NCI-H2227 treated with DMSO at 0.1 percent for 48 hours (cell line): Measurements from ENCODE around the gene CYP4F8.
"Not testable (repeated sequence)": the region's sequence is repeated elsewhere in the genome, so short reads cannot be mapped to it uniquely, and the experiment has no call there.

Experiments
- DNase-seq: peaks from one replicate; lab custom pipeline; 2025; lab: John Stamatoyannopoulos, UW

Gene CYP4F8

DNA sequence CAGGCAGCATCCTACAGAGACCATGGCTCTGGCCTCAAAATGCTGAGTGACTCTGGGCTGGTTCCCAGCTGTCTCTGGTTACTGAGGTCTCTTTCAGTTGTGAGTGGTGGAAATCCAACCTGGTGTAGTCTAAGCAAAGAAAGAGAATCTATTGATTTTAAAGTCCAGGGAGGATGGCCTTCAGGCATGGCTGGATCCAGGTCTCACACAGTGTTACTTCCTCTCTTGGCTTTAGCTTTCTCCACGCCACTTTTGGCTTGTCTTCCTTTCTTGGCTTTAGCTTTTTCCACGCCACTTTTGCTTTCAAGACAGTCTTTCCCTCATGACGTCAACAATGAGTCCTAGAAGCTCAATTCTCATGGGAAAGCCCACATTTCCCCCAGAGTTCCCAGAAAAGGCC is 29.8 kb downstream of the CYP4F8 start:
- no peak for DNase-seq

- DNase-seq = no peak
Observed at GRCh38 chr19:15649526-15649925, 34.5 kb downstream of the CYP4F8 start.

DNA sequence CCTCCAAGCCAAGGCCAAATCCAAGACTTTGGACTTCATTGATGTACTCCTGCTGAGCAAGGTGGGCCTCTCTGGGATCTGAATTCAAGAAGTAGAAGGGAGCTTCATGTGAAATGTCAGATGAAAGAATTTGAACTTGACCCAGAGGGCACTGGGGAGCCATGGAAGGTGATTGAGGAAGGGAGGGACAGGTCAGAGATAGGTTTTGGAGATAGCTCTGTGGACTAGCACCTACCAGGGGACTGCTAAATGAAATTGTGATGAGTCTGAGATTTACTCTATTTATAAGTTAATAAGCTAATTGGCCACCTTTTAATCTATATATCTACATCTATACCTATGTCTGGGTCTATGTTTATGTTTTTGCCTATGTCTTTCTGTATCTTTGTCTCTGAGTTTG is 35.1 kb downstream of the CYP4F8 start:
- DNase-seq = not testable (repeated sequence)

- DNase-seq = no peak
Observed at GRCh38 chr19:15651791-15652190, 36.8 kb downstream of the CYP4F8 start.

DNA sequence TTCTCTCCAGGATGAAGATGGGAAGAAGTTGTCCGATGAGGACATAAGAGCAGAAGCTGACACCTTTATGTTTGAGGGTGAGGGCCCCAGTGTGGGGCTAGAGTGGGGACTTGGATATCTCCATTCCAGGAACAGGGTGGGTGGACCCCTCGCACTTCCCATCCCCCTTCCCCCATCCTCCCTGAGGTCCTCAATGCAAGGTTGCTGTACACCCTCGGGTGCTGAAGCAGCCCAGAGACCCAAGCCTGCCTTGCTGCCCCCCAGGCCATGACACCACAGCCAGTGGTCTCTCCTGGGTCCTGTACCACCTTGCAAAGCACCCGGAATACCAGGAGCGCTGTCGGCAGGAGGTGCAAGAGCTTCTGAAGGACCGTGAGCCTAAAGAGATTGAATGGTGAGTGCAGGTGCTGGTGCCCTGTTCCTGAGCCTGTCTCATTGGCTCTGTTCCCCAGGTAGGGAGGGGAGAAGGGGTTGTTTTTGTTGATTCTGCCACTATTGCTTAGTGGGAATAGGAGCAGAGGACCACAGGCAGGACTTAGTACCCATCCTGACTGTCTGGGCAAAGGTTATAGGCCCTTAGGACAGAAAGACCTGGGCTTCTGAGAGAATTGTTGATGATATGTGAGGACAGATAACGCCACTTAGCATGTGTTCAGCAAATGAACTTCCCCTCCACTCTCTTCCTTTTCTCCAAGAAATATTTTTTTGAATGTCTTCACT is 37.7 kb downstream of the CYP4F8 start:
- DNase-seq = no peak

DNA sequence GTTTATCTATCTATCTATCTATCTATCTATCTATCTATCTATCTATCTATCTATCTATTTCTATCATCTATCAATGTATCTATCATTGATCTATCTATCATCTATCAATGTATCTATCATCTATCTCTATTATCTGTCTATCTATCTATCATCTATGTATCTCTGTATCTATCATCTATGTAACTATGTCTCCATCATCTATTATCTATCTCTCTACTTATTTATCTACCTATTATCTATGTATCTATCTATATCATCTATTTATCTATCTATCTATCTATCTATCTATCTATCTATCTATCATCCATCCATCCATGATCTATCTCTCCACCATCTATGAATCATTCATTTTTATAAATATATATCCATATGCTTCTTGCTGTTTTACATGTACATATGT is 41.4 kb downstream of the CYP4F8 start:
- no peak for DNase-seq

GRCh38 chr19:15663247-15663646 is 48.2 kb downstream of the CYP4F8 start:
- no peak for DNase-seq

- DNase-seq = no peak
Observed at GRCh38 chr19:15666186-15666585, 51.2 kb downstream of the CYP4F8 start.

- no peak for DNase-seq
Observed at GRCh38 chr19:15666883-15667282, 51.9 kb downstream of the CYP4F8 start.

DNA sequence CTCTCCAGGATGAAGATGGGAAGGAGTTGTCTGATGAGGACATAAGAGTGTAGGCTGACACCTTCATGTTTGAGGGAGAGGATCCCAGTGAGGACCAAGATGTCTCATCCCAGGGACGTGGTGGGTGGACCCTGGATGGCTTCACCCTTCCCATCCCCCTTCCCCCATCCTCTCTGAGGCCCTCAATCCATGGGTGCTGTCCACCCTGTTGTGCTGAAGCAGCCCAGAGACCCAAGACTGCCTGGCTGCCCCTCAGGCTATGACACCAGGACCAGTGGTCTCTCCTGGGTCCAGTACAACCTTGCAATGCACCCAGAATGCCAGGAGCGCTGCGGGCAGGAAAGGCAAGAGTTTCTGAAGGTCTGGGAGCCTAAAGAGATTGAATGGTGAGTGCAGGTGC is 54.4 kb downstream of the CYP4F8 start:
- DNase-seq = no peak

DNA sequence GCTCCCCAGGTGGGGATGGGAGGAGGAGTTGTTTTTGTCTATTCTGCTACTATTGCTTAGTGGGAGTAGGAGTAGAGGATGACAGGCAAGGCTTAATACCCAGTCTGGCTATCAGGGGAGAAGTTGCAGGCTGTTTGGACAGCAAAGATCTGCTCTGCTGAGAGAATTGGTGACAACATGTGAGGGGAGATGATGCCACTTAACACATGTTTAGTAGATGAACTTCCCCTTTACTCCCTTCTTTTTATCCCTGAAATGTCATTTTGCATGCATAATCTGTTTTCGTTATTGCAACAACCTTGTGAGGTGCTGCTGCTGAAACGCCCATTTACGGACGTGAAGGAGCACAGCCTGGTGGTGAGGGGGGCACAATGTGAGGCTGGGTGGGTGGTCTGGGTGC is 54.9 kb downstream of the CYP4F8 start:
- DNase-seq = no peak

GRCh38 chr19:15671237-15671821 is 56.3 kb downstream of the CYP4F8 start:
- DNase-seq = no peak

DNA sequence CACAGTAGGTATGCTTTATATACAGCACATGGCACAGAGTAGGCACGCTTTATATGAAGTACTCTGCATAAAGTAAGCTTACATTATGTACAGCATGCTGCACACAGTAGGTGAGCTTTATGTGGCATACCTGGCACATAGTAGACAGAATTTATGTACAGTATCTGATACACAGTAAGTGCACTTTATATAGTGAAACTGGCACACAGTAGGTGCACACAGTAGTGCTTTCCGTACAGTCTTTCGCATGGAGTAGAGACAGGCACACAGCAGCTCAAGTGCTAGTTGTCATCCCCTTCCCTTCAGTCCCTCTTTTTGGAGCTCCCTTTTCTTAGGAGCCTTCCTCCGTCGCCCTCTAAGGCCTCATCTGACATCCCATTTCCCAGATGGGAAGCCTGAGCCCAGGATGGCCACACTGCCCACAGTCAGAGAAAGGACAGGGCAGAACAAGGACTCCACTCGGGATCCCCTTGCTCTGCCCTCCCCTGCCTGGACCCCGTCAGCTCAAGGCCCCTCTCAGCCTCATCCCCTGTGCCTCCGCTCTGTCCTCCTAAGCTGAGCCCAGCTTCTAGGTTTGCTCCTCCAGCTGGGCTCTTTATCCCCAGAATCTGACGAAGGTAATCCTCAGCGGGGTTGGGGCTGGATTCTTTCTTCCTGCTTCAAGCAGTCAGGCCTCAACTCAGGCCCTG is 57.0 kb downstream of the CYP4F8 start:
- DNase-seq = no peak

DNA sequence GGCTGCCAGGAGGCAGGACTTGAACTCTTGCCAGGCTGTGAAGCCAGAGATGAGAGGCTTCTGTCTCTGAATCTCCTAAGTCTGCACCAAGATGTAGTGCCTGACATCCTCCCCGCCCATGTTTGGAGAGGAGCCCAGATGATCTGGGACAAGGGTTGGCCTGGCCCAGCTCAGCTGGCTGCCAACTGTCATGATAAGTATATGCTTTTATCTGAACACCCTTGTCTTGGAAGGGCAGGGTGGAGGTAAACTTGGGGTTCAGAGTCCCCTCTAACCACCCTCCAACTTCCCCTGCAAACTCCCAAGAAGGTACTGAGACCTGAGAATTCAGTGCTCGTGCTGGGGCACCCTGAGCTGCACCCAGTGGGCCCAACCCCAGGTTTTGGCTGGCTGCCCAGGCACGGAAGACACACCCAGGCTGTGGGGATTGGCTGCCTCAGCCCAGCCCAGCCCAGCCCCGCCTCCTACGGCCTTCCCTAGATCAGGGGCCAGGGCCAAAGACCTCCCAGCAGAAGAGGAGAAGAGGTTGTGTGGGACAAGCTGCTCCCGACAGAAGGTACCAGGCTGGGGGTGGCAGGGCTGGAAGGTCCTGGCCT is 57.7 kb downstream of the CYP4F8 start, which contains the start of gene CYP4F12:
CYP4F12 (plus strand) TSS at position 508 of the 596 bp plus-strand sequence. CDS start 443 bp downstream, outside the sequence.
- no peak for DNase-seq

- no peak for DNase-seq
Observed at GRCh38 chr19:15673176-15673654, 58.2 kb downstream of the CYP4F8 start.

DNA sequence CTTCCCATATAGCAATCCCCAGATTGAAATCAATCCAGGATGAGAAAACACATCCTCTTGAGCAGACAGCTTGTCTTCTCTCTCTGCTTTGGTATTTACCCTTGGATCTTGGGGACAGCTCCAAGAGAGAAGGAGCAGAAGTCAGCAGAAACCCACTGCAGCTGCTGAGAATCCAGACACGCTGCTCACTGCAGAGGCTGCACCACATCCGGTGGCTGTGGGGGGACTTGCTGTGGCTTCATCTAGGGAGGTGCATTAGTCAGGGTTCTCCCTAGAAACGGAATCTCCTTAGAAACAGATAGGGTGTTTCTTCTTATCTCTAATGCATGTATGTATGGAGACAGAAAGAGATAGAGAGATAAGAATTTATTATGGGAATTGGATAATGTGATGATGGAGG is 60.5 kb downstream of the CYP4F8 start:
- no peak for DNase-seq

DNA sequence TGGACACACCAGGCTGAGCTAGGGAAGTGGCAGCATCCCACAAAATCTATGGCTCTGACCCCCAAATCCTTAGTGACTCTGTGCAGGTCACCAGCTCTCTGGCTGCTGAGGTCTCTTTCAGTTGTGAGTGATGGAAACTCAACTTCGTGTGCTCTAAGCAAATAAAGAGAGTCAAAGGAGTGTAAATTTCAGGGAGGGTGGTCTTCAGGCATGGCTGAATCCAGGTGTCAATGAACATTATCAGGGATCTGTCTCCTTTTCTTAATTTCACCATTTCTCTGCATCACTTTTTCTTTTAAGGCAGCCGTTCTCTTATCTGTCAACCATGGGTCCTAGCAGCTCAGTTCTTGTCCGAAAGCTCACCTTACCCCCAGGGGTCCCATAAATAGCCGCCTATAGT is 64.1 kb downstream of the CYP4F8 start:
- no peak for DNase-seq

DNA sequence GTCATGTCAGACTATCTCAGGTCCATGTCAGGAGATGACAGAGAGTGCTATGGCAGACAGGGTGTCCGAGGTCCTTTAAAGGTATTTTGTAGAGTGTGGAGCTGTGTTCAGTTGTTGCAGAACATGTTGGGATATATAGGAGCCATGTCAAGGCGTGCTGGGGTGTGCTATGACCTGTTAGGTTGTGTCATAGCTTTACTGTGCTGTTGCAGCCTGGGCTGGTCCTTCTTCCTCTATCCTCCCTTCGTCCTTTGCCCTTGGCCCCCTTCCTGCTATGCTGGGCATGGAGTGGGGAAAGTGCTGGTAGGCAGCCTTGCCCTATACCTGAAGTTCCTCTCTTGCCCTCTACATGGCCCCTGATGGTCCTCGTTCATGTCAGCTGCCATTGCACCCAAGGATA is 64.8 kb downstream of the CYP4F8 start:
- not testable (repeated sequence) for DNase-seq
